Keratinocyte (primary cell): Measurements from ENCODE around the gene ZNF428. TPM values are rescaled to one million over a fixed set of nuclear protein-coding genes. Genes with fewer than 3 reads are reported as not detected.

Experiments used
- DNase-seq: peaks from one replicate; pipeline ENCODE4 v3.0.0-alpha.2; 2011; ENCODE audit warnings: low read depth, missing footprints, low spot score
- FAIRE-seq: peaks from 2 replicates; lab custom pipeline; 2011; peaks lifted over from hg19 to GRCh38; lab: Jason Lieb, UNC
- H2AFZ ChIP-seq: 2 replicates; pipeline ENCODE4 v1.6.0; 2012; ENCODE audit warnings: low read length, control low read depth, inconsistent platforms; ENCODE audit not compliant: control insufficient read depth
- H3K27ac ChIP-seq: 2 replicates; pipeline ENCODE4 v1.5.1; 2011; ENCODE audit warnings: low read length; ENCODE audit not compliant: control insufficient read depth, insufficient read depth
- H3K27me3 ChIP-seq: 3 replicates; pipeline ENCODE4 v1.6.0; 2011; ENCODE audit warnings: low read length; ENCODE audit not compliant: control insufficient read depth, insufficient read depth; ENCODE audit errors: extremely low read depth
- H3K36me3 ChIP-seq, 2 experiments: 2 replicates in 1 of 2; 3 replicates in 1 of 2; pipeline ENCODE4 v1.5.1; 2011; ENCODE audit warnings: low read length in 2 of 2, mild to moderate bottlenecking in 1 of 2; ENCODE audit not compliant: control insufficient read depth in 2 of 2, insufficient read depth in 2 of 2; ENCODE audit errors: extremely low read depth in 1 of 2
- H3K4me1 ChIP-seq: 3 replicates; pipeline ENCODE4 v1.5.1; 2011; ENCODE audit warnings: low read length; ENCODE audit not compliant: control insufficient read depth, insufficient read depth; ENCODE audit errors: extremely low read depth
- H3K4me2 ChIP-seq: 3 replicates; pipeline ENCODE4 v1.6.0; 2011; ENCODE audit warnings: low read depth, low read length; ENCODE audit not compliant: control insufficient read depth, insufficient read depth; ENCODE audit errors: extremely low read depth
- H3K4me3 ChIP-seq, 3 experiments: fragments of 200-600 bp in 1 of 3; sonication (generic) in 1 of 3; 2 replicates in 2 of 3; 3 replicates in 1 of 3; pipeline ENCODE4 v1.5.1; 2011 to 2016; ENCODE audit warnings: low read length in 3 of 3, mild to moderate bottlenecking in 3 of 3, control low read depth in 2 of 3, inconsistent platforms in 1 of 3, low read depth in 1 of 3, mixed read lengths in 1 of 3, mixed run types in 1 of 3, moderate library complexity in 1 of 3; ENCODE audit not compliant: control insufficient read depth in 2 of 3, insufficient read depth in 2 of 3; ENCODE audit errors: extremely low read depth in 1 of 3
- H3K79me2 ChIP-seq: 2 replicates; pipeline ENCODE4 v1.6.0; 2012; ENCODE audit warnings: low read length; ENCODE audit not compliant: control insufficient read depth, insufficient read depth
- H3K9ac ChIP-seq: 3 replicates; pipeline ENCODE4 v1.6.0; 2011; ENCODE audit warnings: low read length; ENCODE audit not compliant: control insufficient read depth, insufficient read depth; ENCODE audit errors: extremely low read depth
- H3K9me1 ChIP-seq: 3 replicates; pipeline ENCODE4 v1.6.0; 2011; ENCODE audit warnings: low read length; ENCODE audit not compliant: control insufficient read depth, insufficient read depth; ENCODE audit errors: extremely low read depth
- H3K9me3 ChIP-seq: 2 replicates; pipeline ENCODE4 v1.5.1; 2012; ENCODE audit warnings: low read depth, low read length; ENCODE audit not compliant: control insufficient read depth
- H4K20me1 ChIP-seq: 3 replicates; pipeline ENCODE4 v1.6.0; 2011; ENCODE audit warnings: low read length; ENCODE audit not compliant: control insufficient read depth, insufficient read depth; ENCODE audit errors: extremely low read depth
- EZH2 ChIP-seq: IDR thresholded peaks from one replicate; pipeline ENCODE4 v1.6.1; 2012; ENCODE audit warnings: inconsistent platforms, mild to moderate bottlenecking, low read length, moderate library complexity
- dilution Hi-C: fragments of 300-500 bp; cut with MboI; formaldehyde crosslinking; loops from one replicate; pipeline ENCODE4 v1.7.0; 2020; ENCODE audit warnings: low sequenced_read_pairs; ENCODE audit not compliant: extremely low pct_ligation_motif_present
- polyA plus RNA-seq, 5 experiments: library from polyadenylated mRNA; depleted of rRNA in 3 of 5; stranded (reverse) in 3 of 5; stranded (forward) in 1 of 5; unstranded in 1 of 5; fragments of >200 nt; gene quantifications; 1 replicate in 1 of 5; 2 replicates in 3 of 5; 3 replicates in 1 of 5; pipeline versions ENCODE4 v1.2.1 to v1.2.3, GENCODE V29; 2011 to 2012; ENCODE audit warnings: missing spikeins in 2 of 5, low read depth in 1 of 5, low replicate concordance in 1 of 5
- TF ChIP-seq, protein P1 (sequence below), 3 experiments: IDR thresholded peaks in 1 of 3; conservative IDR thresholded peaks in 1 of 3; optimal IDR thresholded peaks in 1 of 3; 2 replicates in 2 of 3; 3 replicates in 1 of 3; pipeline versions ENCODE3 to v1.5.1; 2011; ENCODE audit warnings: low read length in 3 of 3, mild to moderate bottlenecking in 3 of 3, moderate library complexity in 2 of 3, control low read depth in 1 of 3, inconsistent platforms in 1 of 3; ENCODE audit not compliant: insufficient read depth in 2 of 3; ENCODE audit errors: extremely low read depth in 1 of 3

Gene ZNF428
- polyA plus RNA-seq, 1 donor (not counting 4 experiments of a cell fraction or from before 2014, with no cell fraction given) = 13.9 TPM

DNA sequence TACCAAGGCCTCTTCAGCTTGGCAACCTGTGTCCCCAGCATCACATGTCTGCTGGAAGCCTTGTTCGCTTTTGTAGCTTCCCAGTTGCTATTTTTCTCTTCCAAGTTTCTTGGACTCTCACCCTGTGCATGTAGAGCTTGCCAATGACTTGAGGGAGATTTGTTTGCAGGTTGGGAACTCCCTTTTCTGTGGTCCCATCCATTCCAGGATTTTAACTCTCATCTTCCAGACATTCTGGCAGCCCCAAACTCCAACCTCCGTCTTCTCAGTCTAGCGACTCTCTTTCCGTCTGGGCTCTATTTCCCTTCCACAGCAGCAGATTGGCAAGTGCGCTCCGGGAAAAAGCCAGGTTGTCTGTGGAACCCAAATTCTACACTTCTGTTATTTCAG, 41.5 kb upstream of the ZNF428 start:
- DNase-seq (no peak), FAIRE-seq (no peak)
- dilution Hi-C loops = no loop called here
- peaks cover 32% of the 10 kb centered on the region for H3K79me2 ChIP-seq
- H3K9me3 ChIP-seq = no peaks in the 10 kb centered on the region
- H2AFZ ChIP-seq = no peak overlapping the region
- no peak overlapping the region for H3K9ac ChIP-seq
- no peak overlapping the region for H3K27ac ChIP-seq
- TF ChIP-seq EZH2 = no peak
- no peaks in the 10 kb centered on the region for H3K27me3 ChIP-seq
- H3K9me1 ChIP-seq = no peaks in the 10 kb centered on the region
- peaks cover 2% of the 10 kb centered on the region for H4K20me1 ChIP-seq
- no peak overlapping the region for H3K4me2 ChIP-seq
- H3K36me3 ChIP-seq = peaks cover 48 to 53% of the 10 kb centered on the region in 2 experiments
- no peaks in the 10 kb centered on the region for H3K4me1 ChIP-seq
- no peak overlapping the region for H3K4me3 ChIP-seq

DNA sequence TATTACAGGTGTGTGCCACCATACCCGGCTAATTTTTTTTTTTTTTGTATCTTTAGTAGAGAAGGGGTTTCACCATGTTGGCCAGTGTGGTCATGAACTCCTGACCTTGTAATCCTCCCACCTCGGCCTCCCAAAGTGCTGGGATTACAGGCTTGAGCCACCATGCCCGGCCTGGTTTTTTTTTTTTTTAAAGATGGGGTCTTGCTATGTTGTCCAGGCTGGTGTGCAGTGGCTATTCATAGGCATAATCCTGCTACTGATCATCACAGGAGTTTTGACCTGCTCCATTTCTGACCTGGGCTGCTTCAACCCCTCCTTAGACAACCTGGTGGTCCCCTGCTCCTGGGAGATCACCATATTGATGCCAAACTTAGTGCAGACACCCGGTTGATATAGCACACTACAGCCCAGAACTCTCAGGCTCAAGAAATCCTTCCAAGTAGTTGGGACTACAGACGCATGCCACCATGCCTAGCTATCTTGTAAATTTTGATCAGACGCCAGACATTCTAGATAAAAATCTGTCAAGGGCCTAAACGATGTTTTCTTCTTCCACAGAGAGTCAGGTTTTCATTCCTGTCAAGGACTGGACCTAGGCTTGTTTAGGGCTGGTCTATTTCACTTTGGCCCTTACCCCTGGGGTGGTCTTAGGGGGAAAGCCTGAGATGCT, 41.0 kb upstream of the ZNF428 start:
- dilution Hi-C loops = no loop called here
- H3K4me3 ChIP-seq = no peak overlapping the region
- no peak overlapping the region for H2AFZ ChIP-seq
- H3K27me3 ChIP-seq = no peaks in the 10 kb centered on the region
- no peaks in the 10 kb centered on the region for H3K4me1 ChIP-seq
- no peak for TF ChIP-seq EZH2
- TF ChIP-seq, protein P1, sequence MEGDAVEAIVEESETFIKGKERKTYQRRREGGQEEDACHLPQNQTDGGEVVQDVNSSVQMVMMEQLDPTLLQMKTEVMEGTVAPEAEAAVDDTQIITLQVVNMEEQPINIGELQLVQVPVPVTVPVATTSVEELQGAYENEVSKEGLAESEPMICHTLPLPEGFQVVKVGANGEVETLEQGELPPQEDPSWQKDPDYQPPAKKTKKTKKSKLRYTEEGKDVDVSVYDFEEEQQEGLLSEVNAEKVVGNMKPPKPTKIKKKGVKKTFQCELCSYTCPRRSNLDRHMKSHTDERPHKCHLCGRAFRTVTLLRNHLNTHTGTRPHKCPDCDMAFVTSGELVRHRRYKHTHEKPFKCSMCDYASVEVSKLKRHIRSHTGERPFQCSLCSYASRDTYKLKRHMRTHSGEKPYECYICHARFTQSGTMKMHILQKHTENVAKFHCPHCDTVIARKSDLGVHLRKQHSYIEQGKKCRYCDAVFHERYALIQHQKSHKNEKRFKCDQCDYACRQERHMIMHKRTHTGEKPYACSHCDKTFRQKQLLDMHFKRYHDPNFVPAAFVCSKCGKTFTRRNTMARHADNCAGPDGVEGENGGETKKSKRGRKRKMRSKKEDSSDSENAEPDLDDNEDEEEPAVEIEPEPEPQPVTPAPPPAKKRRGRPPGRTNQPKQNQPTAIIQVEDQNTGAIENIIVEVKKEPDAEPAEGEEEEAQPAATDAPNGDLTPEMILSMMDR (optimal IDR thresholded peaks at IDR 0.05 in 1 of 3, IDR thresholded peaks at IDR 0.05 in 1 of 3, conservative IDR thresholded peaks at IDR 0.05 in 1 of 3; ENCODE audit: extremely low read depth in 1 of 3, insufficient read depth in 2 of 3, low read length in 3 of 3) = no peak
- peaks cover 31% of the 10 kb centered on the region for H3K79me2 ChIP-seq
- DNase-seq (no peak), FAIRE-seq (no peak)
- H3K4me2 ChIP-seq = no peak overlapping the region
- H3K27ac ChIP-seq = no peak overlapping the region
- no peak overlapping the region for H3K9ac ChIP-seq
- peaks cover 2% of the 10 kb centered on the region for H4K20me1 ChIP-seq
- H3K9me3 ChIP-seq = no peaks in the 10 kb centered on the region
- no peaks in the 10 kb centered on the region for H3K9me1 ChIP-seq
- peaks cover 52 to 56% of the 10 kb centered on the region in 2 experiments for H3K36me3 ChIP-seq

DNA sequence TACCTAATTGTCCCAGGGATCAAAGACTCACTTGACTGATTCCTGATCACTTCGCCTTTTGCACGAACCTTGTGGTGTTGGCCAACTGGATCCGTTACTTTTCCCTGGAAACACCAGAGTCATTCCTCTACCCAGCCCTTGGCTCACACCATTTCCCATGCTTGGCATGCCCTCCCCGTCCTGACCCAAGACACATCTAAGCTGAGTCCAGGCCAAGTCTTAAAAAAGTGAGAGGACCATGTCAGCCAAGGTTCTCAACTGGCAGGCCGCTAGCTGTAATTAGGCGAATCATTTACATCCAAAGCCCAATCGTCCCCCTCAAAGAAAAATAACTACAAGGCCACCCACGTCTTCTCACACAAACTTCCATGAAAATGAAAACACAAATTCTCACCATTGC, 39.1 kb upstream of the ZNF428 start:
- H3K9me1 ChIP-seq = no peaks in the 10 kb centered on the region
- no peak overlapping the region for H3K9ac ChIP-seq
- peaks cover 43 to 50% of the 10 kb centered on the region in 2 experiments for H3K36me3 ChIP-seq
- no peak for TF ChIP-seq EZH2
- TF ChIP-seq, protein P1 (optimal IDR thresholded peaks at IDR 0.05 in 1 of 3, IDR thresholded peaks at IDR 0.05 in 1 of 3, conservative IDR thresholded peaks at IDR 0.05 in 1 of 3; ENCODE audit: extremely low read depth in 1 of 3, insufficient read depth in 2 of 3, low read length in 3 of 3) = no peak
- no peaks in the 10 kb centered on the region for H3K27me3 ChIP-seq
- H3K9me3 ChIP-seq = no peaks in the 10 kb centered on the region
- peaks cover 20% of the 10 kb centered on the region for H3K79me2 ChIP-seq
- no peak overlapping the region for H2AFZ ChIP-seq
- H3K4me3 ChIP-seq = no peak overlapping the region
- no peaks in the 10 kb centered on the region for H3K4me1 ChIP-seq
- dilution Hi-C loops = no loop called here
- peaks cover 2% of the 10 kb centered on the region for H4K20me1 ChIP-seq
- no peak overlapping the region for H3K27ac ChIP-seq
- FAIRE-seq (no peak), DNase-seq (no peak)
- no peak overlapping the region for H3K4me2 ChIP-seq
